Kidney epithelial cell (primary cell): ENCODE measurements around the gene KNDC1. TPM values are rescaled to one million over a fixed set of nuclear protein-coding genes. Genes with fewer than 3 reads are reported as not detected.

Source experiments
- DNase-seq: peaks from one replicate; pipeline ENCODE4 v3.0.0-alpha.2; 2010; ENCODE audit warnings: low read depth
- H3K27me3 ChIP-seq: 2 replicates; pipeline ENCODE4 v1.6.0; 2011; ENCODE audit warnings: low read length; ENCODE audit not compliant: control insufficient read depth, insufficient read depth
- H3K36me3 ChIP-seq: 2 replicates; pipeline ENCODE4 v1.5.1; 2011; ENCODE audit warnings: low read length; ENCODE audit not compliant: control insufficient read depth, insufficient read depth
- H3K4me3 ChIP-seq: 2 replicates; pipeline ENCODE4 v1.5.1; 2011; ENCODE audit warnings: low read depth, mild to moderate bottlenecking, control low read depth, low read length
- CTCF ChIP-seq: IDR thresholded peaks from 2 replicates; pipeline ENCODE4 v1.5.1; 2011; ENCODE audit warnings: mild to moderate bottlenecking, moderate library complexity, low read length, control low read depth, inconsistent platforms; ENCODE audit not compliant: insufficient read depth, poor library complexity, severe bottlenecking
- total RNA-seq: library from RNA; depleted of rRNA; stranded (reverse); fragments of >200 nt; gene quantifications from 2 replicates; pipeline ENCODE4 v1.2.3, GENCODE V29; 2015

KNDC1 gene
- total RNA-seq, 1 donor from 2014 or later = 0.13 TPM

GRCh38 chr10:133206356-133207040 lies 46.5 kb downstream of the KNDC1 start:
- H3K27me3 ChIP-seq = peaks cover 11% of the 10 kb centered on the region
- no peak for TF ChIP-seq CTCF
- DNase-seq = no peak
- H3K4me3 ChIP-seq = no peak overlapping the region
- no peaks in the 10 kb centered on the region for H3K36me3 ChIP-seq

GRCh38 chr10:133207041-133207600 lies 47.1 kb downstream of the KNDC1 start:
- DNase-seq = no peak
- H3K27me3 ChIP-seq = peaks cover 11% of the 10 kb centered on the region
- no peak for TF ChIP-seq CTCF
- H3K4me3 ChIP-seq = no peak overlapping the region
- H3K36me3 ChIP-seq = no peaks in the 10 kb centered on the region

GRCh38 chr10:133207627-133208026 lies 47.6 kb downstream of the KNDC1 start:
- DNase-seq = no peak
- H3K4me3 ChIP-seq = no peak overlapping the region
- no peaks in the 10 kb centered on the region for H3K36me3 ChIP-seq
- no peak for TF ChIP-seq CTCF
- H3K27me3 ChIP-seq = peaks cover 11% of the 10 kb centered on the region

- Histone ChIP-seq H3K27me3 (peaks cover 9% of the 10 kb centered on the region), H3K4me3 (no peak overlapping the region), H3K36me3 (no peaks in the 10 kb centered on the region)
- DNase-seq = no peak
- no peak for TF ChIP-seq CTCF
Measured at GRCh38 chr10:133208466-133208865, 48.4 kb downstream of the KNDC1 start.

GRCh38 chr10:133209117-133209516 lies 49.1 kb downstream of the KNDC1 start:
- no peak for DNase-seq
- peaks cover 9% of the 10 kb centered on the region for H3K27me3 ChIP-seq
- H3K36me3 ChIP-seq = no peaks in the 10 kb centered on the region

More at GRCh38 chr10:133209117-133209516, 49.1 kb downstream of the KNDC1 start:
- no peak overlapping the region for H3K4me3 ChIP-seq
- no peak for TF ChIP-seq CTCF
